ENCODE data around the gene FBXO38. TPM values are rescaled to one million over a fixed set of nuclear protein-coding genes. Genes with fewer than 3 reads are reported as not detected.

FBXO38 gene
- total and polyA plus RNA-seq, 9 of the 15 experiments (the other 6 are each of a cell fraction or from before 2014, with no cell fraction given), result 7.4 to 39.4 (median 29.3) TPM

DNA sequence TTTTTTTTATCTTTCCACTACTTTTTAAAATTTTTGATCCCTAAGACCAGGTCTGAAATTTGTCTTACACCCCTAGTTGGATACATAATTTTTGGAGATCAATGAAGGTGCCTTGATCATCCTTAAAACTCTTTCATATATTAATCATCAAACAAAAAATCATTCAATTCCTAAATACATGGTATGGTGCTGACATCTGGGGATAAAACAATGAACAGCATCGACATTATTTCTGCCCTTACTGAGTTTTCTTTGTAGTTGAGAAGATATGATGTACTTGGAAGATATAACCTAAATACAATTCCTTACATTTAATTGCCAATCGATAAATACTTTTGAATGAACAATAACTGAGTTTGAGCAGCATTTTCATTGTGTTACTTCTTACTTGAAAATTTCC is 30.1 kb upstream of the FBXO38 start (continued):
- TF ChIP-seq, protein P1, sequence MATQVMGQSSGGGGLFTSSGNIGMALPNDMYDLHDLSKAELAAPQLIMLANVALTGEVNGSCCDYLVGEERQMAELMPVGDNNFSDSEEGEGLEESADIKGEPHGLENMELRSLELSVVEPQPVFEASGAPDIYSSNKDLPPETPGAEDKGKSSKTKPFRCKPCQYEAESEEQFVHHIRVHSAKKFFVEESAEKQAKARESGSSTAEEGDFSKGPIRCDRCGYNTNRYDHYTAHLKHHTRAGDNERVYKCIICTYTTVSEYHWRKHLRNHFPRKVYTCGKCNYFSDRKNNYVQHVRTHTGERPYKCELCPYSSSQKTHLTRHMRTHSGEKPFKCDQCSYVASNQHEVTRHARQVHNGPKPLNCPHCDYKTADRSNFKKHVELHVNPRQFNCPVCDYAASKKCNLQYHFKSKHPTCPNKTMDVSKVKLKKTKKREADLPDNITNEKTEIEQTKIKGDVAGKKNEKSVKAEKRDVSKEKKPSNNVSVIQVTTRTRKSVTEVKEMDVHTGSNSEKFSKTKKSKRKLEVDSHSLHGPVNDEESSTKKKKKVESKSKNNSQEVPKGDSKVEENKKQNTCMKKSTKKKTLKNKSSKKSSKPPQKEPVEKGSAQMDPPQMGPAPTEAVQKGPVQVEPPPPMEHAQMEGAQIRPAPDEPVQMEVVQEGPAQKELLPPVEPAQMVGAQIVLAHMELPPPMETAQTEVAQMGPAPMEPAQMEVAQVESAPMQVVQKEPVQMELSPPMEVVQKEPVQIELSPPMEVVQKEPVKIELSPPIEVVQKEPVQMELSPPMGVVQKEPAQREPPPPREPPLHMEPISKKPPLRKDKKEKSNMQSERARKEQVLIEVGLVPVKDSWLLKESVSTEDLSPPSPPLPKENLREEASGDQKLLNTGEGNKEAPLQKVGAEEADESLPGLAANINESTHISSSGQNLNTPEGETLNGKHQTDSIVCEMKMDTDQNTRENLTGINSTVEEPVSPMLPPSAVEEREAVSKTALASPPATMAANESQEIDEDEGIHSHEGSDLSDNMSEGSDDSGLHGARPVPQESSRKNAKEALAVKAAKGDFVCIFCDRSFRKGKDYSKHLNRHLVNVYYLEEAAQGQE (IDR thresholded peaks at IDR 0.05; ENCODE audit: borderline replicate concordance), result peak; percentile 42; the same call in 1 of the 2 replicates
- TF ChIP-seq, protein P1 (CRISPR knock-in tag; IDR thresholded peaks at IDR 0.05; ENCODE audit: low read depth), result no peak
- TF ChIP-seq, protein P2, sequence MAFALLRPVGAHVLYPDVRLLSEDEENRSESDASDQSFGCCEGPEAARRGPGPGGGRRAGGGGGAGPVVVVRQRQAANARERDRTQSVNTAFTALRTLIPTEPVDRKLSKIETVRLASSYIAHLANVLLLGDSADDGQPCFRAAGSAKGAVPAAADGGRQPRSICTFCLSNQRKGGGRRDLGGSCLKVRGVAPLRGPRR (CRISPR knock-in tag; IDR thresholded peaks at IDR 0.05), result no peak
- TF ChIP-seq, protein P3, sequence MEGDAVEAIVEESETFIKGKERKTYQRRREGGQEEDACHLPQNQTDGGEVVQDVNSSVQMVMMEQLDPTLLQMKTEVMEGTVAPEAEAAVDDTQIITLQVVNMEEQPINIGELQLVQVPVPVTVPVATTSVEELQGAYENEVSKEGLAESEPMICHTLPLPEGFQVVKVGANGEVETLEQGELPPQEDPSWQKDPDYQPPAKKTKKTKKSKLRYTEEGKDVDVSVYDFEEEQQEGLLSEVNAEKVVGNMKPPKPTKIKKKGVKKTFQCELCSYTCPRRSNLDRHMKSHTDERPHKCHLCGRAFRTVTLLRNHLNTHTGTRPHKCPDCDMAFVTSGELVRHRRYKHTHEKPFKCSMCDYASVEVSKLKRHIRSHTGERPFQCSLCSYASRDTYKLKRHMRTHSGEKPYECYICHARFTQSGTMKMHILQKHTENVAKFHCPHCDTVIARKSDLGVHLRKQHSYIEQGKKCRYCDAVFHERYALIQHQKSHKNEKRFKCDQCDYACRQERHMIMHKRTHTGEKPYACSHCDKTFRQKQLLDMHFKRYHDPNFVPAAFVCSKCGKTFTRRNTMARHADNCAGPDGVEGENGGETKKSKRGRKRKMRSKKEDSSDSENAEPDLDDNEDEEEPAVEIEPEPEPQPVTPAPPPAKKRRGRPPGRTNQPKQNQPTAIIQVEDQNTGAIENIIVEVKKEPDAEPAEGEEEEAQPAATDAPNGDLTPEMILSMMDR (IDR thresholded peaks at IDR 0.05 in 2 of 3, conservative IDR thresholded peaks at IDR 0.05 in 1 of 3; ENCODE audit: insufficient read depth in 2 of 3, low read depth in 1 of 3, low read length in 3 of 3), result peak in 1 of 3 experiments; percentile 38; a peak in 2 of 6 replicates

All from K562 (cell line).